ENCODE results near the gene NDUFS6. TPM values are rescaled to one million over a fixed set of nuclear protein-coding genes. Genes with fewer than 3 reads are reported as not detected.

The NDUFS6 gene
- total and polyA plus RNA-seq, 7 donors = 48.3 to 177 (median 61.5) TPM

DNA sequence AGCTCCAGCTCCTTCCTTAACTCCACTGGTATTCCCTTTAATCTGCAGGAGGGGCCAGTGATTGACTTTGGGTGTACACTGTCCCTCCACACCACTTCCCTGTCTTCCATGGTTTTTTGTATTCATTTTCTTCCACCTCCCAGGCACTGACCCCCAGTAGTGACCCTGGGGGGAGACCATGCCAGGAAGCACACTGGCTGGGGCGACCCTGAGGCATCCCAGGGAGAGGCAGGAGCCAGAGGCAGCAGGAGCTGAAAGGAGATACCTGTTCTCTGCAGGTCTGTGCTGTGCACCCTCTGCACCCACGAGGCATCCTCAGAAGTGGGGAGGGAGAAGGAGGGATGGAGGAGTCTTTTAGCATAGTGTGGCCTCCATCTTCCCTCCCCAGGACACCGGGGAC is 53.9 kb downstream of the NDUFS6 start:
- DNase-seq (no peak), ATAC-seq (no peak)
- intact Hi-C loops (cut with DNase I) = no loop called here
- H3K36me3 ChIP-seq (ENCODE audit: insufficient read depth in 1 of 2, low read depth in 1 of 2) = no peaks in the 10 kb centered on the region
- 37 to 52% (median 37%) methylated on average over 3 of the region's 3 CpGs for WGBS, 3 donors
- H3K27ac ChIP-seq = no peak overlapping the region
- H3K4me3 ChIP-seq = no peak overlapping the region
- TF ChIP-seq CTCF (IDR thresholded peaks at IDR 0.05) = no peak
- peaks cover 0 to 69% (median 18%) of the 10 kb centered on the region in 3 donors for H3K27me3 ChIP-seq (ENCODE audit: insufficient read depth in 3 of 3, low read length in 2 of 3)
- H3K9me3 ChIP-seq = no peaks in the 10 kb centered on the region
- H3K4me1 ChIP-seq = no peaks in the 10 kb centered on the region

GRCh38 chr5:1855596-1855995 is 54.4 kb downstream of the NDUFS6 start:
- no peak for TF ChIP-seq CTCF (IDR thresholded peaks at IDR 0.05)
- no peak for ATAC-seq
- intact Hi-C loops (cut with DNase I) = no loop called here
- WGBS, 3 donors = 28 to 38% (median 30%) methylated on average over 17 of the region's 17 CpGs
- Histone ChIP-seq H3K27me3 (ENCODE audit: insufficient read depth in 3 of 3, low read length in 2 of 3) (peaks cover 0 to 65% (median 13%) of the 10 kb centered on the region in 3 donors), H3K36me3 (ENCODE audit: insufficient read depth in 1 of 2, low read depth in 1 of 2) (no peaks in the 10 kb centered on the region), H3K27ac (no peak overlapping the region), H3K4me3 (no peak overlapping the region), H3K4me1 (no peaks in the 10 kb centered on the region), H3K9me3 (no peaks in the 10 kb centered on the region)
- no peak for DNase-seq

DNA sequence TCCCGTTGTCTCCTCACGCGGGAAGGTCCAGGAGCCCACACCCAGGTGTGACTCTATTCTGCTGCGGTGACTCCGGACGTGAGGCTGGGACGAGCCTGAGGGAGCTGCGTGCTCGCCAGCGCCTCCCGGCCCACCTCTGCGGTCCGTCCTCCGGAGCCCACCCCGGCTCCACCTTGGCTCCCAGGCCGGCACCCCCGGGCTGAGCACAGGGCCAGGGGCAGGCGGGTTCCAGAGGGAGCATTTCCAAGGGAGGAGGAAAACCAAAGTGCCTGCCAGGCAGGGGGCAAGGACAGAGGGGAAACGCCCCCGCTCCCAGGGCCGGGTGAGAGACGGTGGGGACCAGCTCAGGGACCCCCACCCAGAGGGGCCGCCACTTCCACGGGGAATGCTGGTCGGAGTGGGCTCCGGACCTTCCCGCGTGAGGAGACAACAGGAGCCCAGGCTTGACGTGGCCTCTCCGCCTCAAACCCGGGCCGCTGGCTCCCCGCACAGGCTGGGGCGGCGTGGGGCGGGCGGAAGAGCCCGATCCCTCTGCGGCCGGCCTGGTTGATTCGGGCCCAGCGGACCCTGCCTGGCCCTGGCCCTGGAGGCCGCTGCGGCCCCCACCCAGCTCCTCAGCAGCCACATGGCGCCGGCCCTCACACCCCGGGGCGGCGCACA is 55.5 kb downstream of the NDUFS6 start:
- no peak for TF ChIP-seq CTCF (IDR thresholded peaks at IDR 0.05)
- intact Hi-C loops (cut with DNase I) = no loop called here
- ATAC-seq (no peak), DNase-seq (no peak)
- Histone ChIP-seq H3K9me3 (no peaks in the 10 kb centered on the region), H3K27ac (no peak overlapping the region), H3K4me3 (no peak overlapping the region), H3K27me3 (ENCODE audit: insufficient read depth in 3 of 3, low read length in 2 of 3) (peaks cover 0 to 58% (median 8%) of the 10 kb centered on the region in 3 donors), H3K36me3 (ENCODE audit: insufficient read depth in 1 of 2, low read depth in 1 of 2) (no peaks in the 10 kb centered on the region), H3K4me1 (no peaks in the 10 kb centered on the region)
- 63 to 86% (median 81%) methylated on average over 41 to 49 of the region's 49 CpGs for WGBS, 3 donors

GRCh38 chr5:1857256-1857600 is 56.0 kb downstream of the NDUFS6 start:
- H3K9me3 ChIP-seq = no peaks in the 10 kb centered on the region
- intact Hi-C loops (cut with DNase I) = no loop called here
- H3K27ac ChIP-seq = no peak overlapping the region
- ATAC-seq (no peak), DNase-seq (no peak)
- H3K27me3 ChIP-seq (ENCODE audit: insufficient read depth in 3 of 3, low read length in 2 of 3) = peaks cover 0 to 53% (median 8%) of the 10 kb centered on the region in 3 donors
- H3K4me1 ChIP-seq = no peaks in the 10 kb centered on the region
- 72 to 95% (median 88%) methylated on average over 30 to 32 of the region's 32 CpGs for WGBS, 3 donors
- H3K36me3 ChIP-seq (ENCODE audit: insufficient read depth in 1 of 2, low read depth in 1 of 2) = no peaks in the 10 kb centered on the region
- no peak overlapping the region for H3K4me3 ChIP-seq
- no peak for TF ChIP-seq CTCF (IDR thresholded peaks at IDR 0.05)

GRCh38 chr5:1858436-1858835 is 57.2 kb downstream of the NDUFS6 start:
- Histone ChIP-seq H3K4me1 (no peaks in the 10 kb centered on the region), H3K36me3 (ENCODE audit: insufficient read depth in 1 of 2, low read depth in 1 of 2) (no peaks in the 10 kb centered on the region), H3K27ac (no peak overlapping the region), H3K4me3 (no peak overlapping the region), H3K9me3 (no peaks in the 10 kb centered on the region), H3K27me3 (ENCODE audit: insufficient read depth in 3 of 3, low read length in 2 of 3) (peaks cover 0 to 45% (median 8%) of the 10 kb centered on the region in 3 donors)
- 88 to 94% (median 92%) methylated on average over 16 of the region's 16 CpGs for WGBS, 3 donors
- no peak for TF ChIP-seq CTCF (IDR thresholded peaks at IDR 0.05)
- no peak for DNase-seq
- intact Hi-C loops (cut with DNase I) = no loop called here
- ATAC-seq = no peak
